A673 (cell line): ENCODE data around the gene AGO3. TPM values are rescaled to one million over a fixed set of nuclear protein-coding genes. Genes with fewer than 3 reads are reported as not detected.

Experiments used
- BruUV-seq: library from RNA; stranded (reverse); fragments of 400-500 nt; replicated peaks from 2 replicates; lab custom pipeline; 2021; lab: Mats Ljungman, UMichigan
- CTCF ChIA-PET: fragments of 300-600 bp; sonication (Branson Sonifier 250); formaldehyde crosslinking; loops from one replicate; lab custom pipeline; 2022; ENCODE audit warnings: antibody characterized with exemption; lab: Charles Lee
- POLR2A ChIA-PET: fragments of 300-600 bp; sonication (Branson Sonifier 250); formaldehyde crosslinking; loops from one replicate; lab custom pipeline; 2022; ENCODE audit warnings: antibody characterized with exemption; ENCODE audit not compliant: low non-redundant PET; lab: Charles Lee
- DNase-seq: peaks from one replicate; pipeline ENCODE4 v3.0.0-alpha.2; 2015; ENCODE audit warnings: low spot score
- H3K27ac ChIP-seq: fragments of 200-600 bp; sonication (generic); 2 replicates; pipeline ENCODE4 v1.5.1; 2016; ENCODE audit warnings: mixed run types, low read depth, mild to moderate bottlenecking, mixed read lengths, antibody characterized with exemption, low read length; ENCODE audit not compliant: poor library complexity, severe bottlenecking
- H3K27me3 ChIP-seq: fragments of 200-600 bp; sonication (generic); replicated peaks from 2 replicates; pipeline ENCODE4 v1.6.1; 2017; ENCODE audit warnings: mixed run types, low read depth, mild to moderate bottlenecking, mixed read lengths, antibody characterized with exemption, low read length; ENCODE audit not compliant: insufficient read depth, poor library complexity
- H3K36me3 ChIP-seq: fragments of 200-600 bp; sonication (generic); 2 replicates; pipeline ENCODE4 v1.6.1; 2016; ENCODE audit warnings: mixed run types, mild to moderate bottlenecking, mixed read lengths, antibody characterized with exemption, low read length; ENCODE audit not compliant: insufficient read depth, poor library complexity, severe bottlenecking
- H3K4me1 ChIP-seq: fragments of 200-600 bp; sonication (generic); 2 replicates; pipeline ENCODE4 v1.6.1; 2017; ENCODE audit warnings: mixed run types, mild to moderate bottlenecking, mixed read lengths, antibody characterized with exemption, low read length; ENCODE audit not compliant: insufficient read depth, poor library complexity, severe bottlenecking
- H3K4me3 ChIP-seq: fragments of 200-600 bp; sonication (generic); 2 replicates; pipeline ENCODE4 v1.5.1; 2016; ENCODE audit warnings: low read depth, mixed run types, mild to moderate bottlenecking, mixed read lengths, low read length; ENCODE audit not compliant: poor library complexity, severe bottlenecking
- H3K9me3 ChIP-seq: fragments of 200-600 bp; sonication (generic); 2 replicates; pipeline ENCODE4 v1.6.1; 2016; ENCODE audit warnings: mixed run types, low read depth, mild to moderate bottlenecking, mixed read lengths, antibody characterized with exemption, low read length; ENCODE audit not compliant: poor library complexity, severe bottlenecking
- EZH2 ChIP-seq: fragments of 200-600 bp; sonication (generic); IDR thresholded peaks from 2 replicates; pipeline ENCODE4 v1.6.1; 2017; ENCODE audit warnings: borderline replicate concordance, low read depth, mild to moderate bottlenecking, mixed read lengths, antibody characterized with exemption, low read length; ENCODE audit not compliant: poor library complexity, severe bottlenecking
- intact Hi-C: fragments of 100-400 bp; cut with micrococcal nuclease; formaldehyde crosslinking; loops from one replicate; pipeline ENCODE4 v1.10.0; 2022; ENCODE audit not compliant: unreplicated experiment
- total RNA-seq: library from RNA; stranded (reverse); gene quantifications from 2 replicates; pipeline ENCODE4 v1.2.3, GENCODE V29; 2021
- TF ChIP-seq, protein P1 (sequence below): fragments of 300-800, 200-600 bp; sonication (generic); conservative IDR thresholded peaks from 2 replicates; pipeline ENCODE4 v1.5.1; 2017; ENCODE audit warnings: low read depth, mild to moderate bottlenecking, antibody characterized with exemption, low read length, moderate library complexity, mixed read lengths

AGO3 gene
- total RNA-seq, 1 experiment from 2014 or later, result 44.2 TPM

DNA sequence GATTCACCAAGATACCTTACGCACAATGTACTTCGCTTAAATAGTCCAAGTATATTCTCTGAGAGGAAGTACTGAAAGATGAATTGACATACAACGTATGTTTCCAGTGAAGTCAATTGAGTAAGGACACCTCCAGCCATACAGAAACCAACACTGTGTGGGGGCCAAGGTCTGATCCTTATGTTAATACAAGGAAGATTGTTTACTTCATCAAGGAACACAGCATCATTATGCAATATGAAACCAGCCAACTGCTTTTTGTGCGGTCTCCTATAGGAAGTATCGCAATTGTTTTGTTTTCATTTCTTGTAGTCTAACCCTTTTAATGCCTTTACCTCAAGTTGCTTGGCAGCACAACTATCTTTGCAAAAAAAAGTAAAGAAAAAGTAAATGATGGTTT lies 124.8 kb downstream of the AGO3 start:
- Histone ChIP-seq H3K4me1 (no peaks in the 10 kb centered on the region), H3K36me3 (no peaks in the 10 kb centered on the region), H3K27me3 (no peaks in the 10 kb centered on the region), H3K9me3 (no peaks in the 10 kb centered on the region), H3K27ac (no peak overlapping the region), H3K4me3 (no peak overlapping the region)
- TF ChIP-seq EZH2, result no peak
- TF ChIP-seq, protein P1, sequence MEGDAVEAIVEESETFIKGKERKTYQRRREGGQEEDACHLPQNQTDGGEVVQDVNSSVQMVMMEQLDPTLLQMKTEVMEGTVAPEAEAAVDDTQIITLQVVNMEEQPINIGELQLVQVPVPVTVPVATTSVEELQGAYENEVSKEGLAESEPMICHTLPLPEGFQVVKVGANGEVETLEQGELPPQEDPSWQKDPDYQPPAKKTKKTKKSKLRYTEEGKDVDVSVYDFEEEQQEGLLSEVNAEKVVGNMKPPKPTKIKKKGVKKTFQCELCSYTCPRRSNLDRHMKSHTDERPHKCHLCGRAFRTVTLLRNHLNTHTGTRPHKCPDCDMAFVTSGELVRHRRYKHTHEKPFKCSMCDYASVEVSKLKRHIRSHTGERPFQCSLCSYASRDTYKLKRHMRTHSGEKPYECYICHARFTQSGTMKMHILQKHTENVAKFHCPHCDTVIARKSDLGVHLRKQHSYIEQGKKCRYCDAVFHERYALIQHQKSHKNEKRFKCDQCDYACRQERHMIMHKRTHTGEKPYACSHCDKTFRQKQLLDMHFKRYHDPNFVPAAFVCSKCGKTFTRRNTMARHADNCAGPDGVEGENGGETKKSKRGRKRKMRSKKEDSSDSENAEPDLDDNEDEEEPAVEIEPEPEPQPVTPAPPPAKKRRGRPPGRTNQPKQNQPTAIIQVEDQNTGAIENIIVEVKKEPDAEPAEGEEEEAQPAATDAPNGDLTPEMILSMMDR, result no peak
- ChIA-PET CTCF (no interaction called here), POLR2A (no interaction called here)
- intact Hi-C loops, result no loop called here
- DNase-seq, result no peak
- no TSS peak for BruUV-seq

DNA sequence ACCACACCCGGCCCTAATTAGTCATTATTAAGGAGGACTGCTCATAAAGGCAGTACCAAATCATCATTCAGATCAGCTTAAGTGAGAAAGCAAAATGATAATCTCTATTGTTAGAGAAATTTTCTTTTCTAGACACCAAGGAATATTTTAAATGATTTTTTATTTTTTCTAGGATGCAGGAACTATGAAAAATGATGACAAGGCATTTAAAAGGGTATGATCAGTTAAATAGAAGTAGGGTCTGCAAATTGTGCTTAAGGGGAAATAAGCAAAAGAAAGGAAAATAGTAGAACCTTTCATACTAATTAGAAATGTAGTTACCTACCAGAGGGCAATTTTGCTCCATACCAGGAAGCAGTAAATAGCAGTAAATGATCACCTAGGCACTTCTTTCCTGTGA lies 131.4 kb downstream of the AGO3 start:
- no peak for DNase-seq
- TF ChIP-seq, protein P1, result no peak
- no peak for TF ChIP-seq EZH2
- no peaks in the 10 kb centered on the region for H3K36me3 ChIP-seq
- ChIA-PET CTCF (no interaction called here), POLR2A (no interaction called here)
- intact Hi-C loops, result no loop called here
- no peaks in the 10 kb centered on the region for H3K4me1 ChIP-seq
- no TSS peak for BruUV-seq
- no peak overlapping the region for H3K4me3 ChIP-seq
- no peaks in the 10 kb centered on the region for H3K9me3 ChIP-seq
- H3K27ac ChIP-seq, result no peak overlapping the region
- H3K27me3 ChIP-seq, result no peaks in the 10 kb centered on the region

DNA sequence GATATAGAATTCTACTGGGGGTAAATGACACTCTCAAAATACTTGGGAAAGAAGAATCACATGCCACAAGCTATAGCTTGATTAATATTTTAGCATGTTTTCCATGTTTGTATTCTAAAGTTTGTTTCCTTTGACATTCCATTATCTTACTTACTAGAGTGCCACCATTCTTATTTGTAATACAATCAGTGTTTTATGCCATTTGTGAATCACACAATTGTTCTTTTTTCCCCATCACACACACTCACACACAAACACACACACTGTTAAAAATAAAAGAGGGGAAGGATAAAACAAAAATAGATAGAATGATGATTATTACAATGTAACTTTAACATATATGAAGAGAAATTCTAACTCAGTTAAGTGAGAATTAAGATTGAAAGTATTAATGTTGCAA lies 137.0 kb downstream of the AGO3 start:
- H3K4me1 ChIP-seq, result no peaks in the 10 kb centered on the region
- no peak overlapping the region for H3K27ac ChIP-seq
- intact Hi-C loops, result no loop called here
- DNase-seq, result no peak
- CTCF ChIA-PET, result no interaction called here
- BruUV-seq, result no TSS peak
- POLR2A ChIA-PET, result no interaction called here
- TF ChIP-seq EZH2, result no peak
- TF ChIP-seq, protein P1, result no peak
- no peaks in the 10 kb centered on the region for H3K27me3 ChIP-seq
- no peaks in the 10 kb centered on the region for H3K9me3 ChIP-seq
- H3K36me3 ChIP-seq, result no peaks in the 10 kb centered on the region
- H3K4me3 ChIP-seq, result no peak overlapping the region
